Breast epithelium (tissue), 4 donors: ENCODE data around the gene HAGHL. TPM values are rescaled to one million over a fixed set of nuclear protein-coding genes. Genes with fewer than 3 reads are reported as not detected.

Source experiments
- DNase-seq, 2 donors: peaks; one replicate each; pipeline ENCODE4 v3.0.0-alpha.2; 2019; ENCODE audit warnings: low spot score in 2 of 2
- H3K27ac ChIP-seq, 2 donors: fragments of 200-600 bp; sonication (generic) in 1 of 2; one replicate each; pipeline ENCODE4 v1.5.1; 2016 to 2019; ENCODE audit warnings: mild to moderate bottlenecking in 1 of 2
- H3K27me3 ChIP-seq, 2 donors: fragments of 200-600 bp; sonication (generic) in 1 of 2; one replicate each; pipeline versions ENCODE4 v1.5.1 to v1.6.0; 2017 to 2019; ENCODE audit warnings: control low read depth in 1 of 2, mild to moderate bottlenecking in 1 of 2
- H3K36me3 ChIP-seq: fragments of 200-600 bp; one replicate; pipeline ENCODE4 v1.5.1; 2019
- H3K4me1 ChIP-seq, 2 donors: fragments of 200-600 bp; sonication (generic); one replicate each; pipeline ENCODE4 v1.5.1; 2016 to 2019; ENCODE audit warnings: control low read depth in 1 of 2
- H3K4me3 ChIP-seq, 3 donors: fragments of 200-600 bp; sonication (generic); 1 replicate in 2 of 3; 2 replicates in 1 of 3; pipeline ENCODE4 v1.5.1; 2016 to 2019; ENCODE audit warnings: mild to moderate bottlenecking in 3 of 3, moderate library complexity in 2 of 3
- H3K9me3 ChIP-seq, 2 donors: fragments of 200-600 bp; sonication (generic) in 1 of 2; one replicate each; pipeline ENCODE4 v1.5.1; 2016 to 2019; ENCODE audit warnings: control low read depth in 1 of 2
- POLR2A ChIP-seq: fragments of 450-650 bp; IDR thresholded peaks from one replicate; pipeline ENCODE4 v1.6.1; 2016; ENCODE audit warnings: antibody characterized with exemption, mild to moderate bottlenecking, moderate library complexity
- POLR2AphosphoS5 ChIP-seq, 3 donors: sonication (generic); formaldehyde crosslinking; IDR thresholded peaks; one replicate each; pipeline ENCODE4 v1.6.1; 2017; ENCODE audit warnings: antibody characterized with exemption in 3 of 3
- intact Hi-C: fragments of 100-400 bp; cut with DNase I; formaldehyde crosslinking; loops from one replicate; pipeline ENCODE4 v1.15.1; 2023; ENCODE audit warnings: low total_unique reads
- total RNA-seq, 3 donors: library from RNA; depleted of rRNA; stranded (reverse); fragments of >200 nt; gene quantifications; one replicate each; pipeline ENCODE4 v1.1.0, GENCODE V29; 2016
- TF ChIP-seq, protein P1 (sequence below), 3 donors: fragments of 450-650 bp; IDR thresholded peaks; one replicate each; pipeline ENCODE4 v1.5.1; 2016 to 2017; ENCODE audit warnings: antibody characterized with exemption in 3 of 3, mild to moderate bottlenecking in 3 of 3, moderate library complexity in 3 of 3

The HAGHL gene
- total RNA-seq, 3 donors from 2014 or later, result 4.3 to 7.5 (median 5.1) TPM

DNA sequence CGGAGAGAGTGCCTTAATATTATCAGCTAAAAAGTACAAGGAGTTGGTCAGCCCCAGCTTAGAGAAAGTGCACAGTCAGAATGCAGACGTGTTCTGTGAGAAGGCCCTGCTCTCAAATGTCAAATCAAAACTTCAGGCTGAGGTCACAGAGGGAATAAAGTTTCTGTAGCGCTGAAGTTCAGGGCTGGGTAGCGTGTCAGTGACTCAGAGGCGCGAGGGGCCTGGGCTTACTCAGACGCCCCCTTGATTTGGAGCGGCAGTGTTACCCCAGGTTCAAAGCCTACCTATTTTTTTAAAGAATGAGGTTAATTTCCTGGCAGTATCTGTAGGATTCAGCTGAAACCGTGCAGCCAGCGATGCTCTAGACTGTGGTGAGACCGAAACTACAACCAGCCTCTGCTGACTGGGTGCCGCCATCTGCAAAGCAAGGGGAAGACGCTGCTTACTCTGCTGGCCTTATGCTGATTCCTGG is 9.1 kb downstream of the HAGHL start:
- H3K4me1 ChIP-seq, result peaks cover 0 to 7% of the 10 kb centered on the region in 2 donors
- H3K9me3 ChIP-seq, result no peaks in the 10 kb centered on the region
- H3K27me3 ChIP-seq, result no peaks in the 10 kb centered on the region
- no peak for DNase-seq
- no peaks in the 10 kb centered on the region for H3K36me3 ChIP-seq
- TF ChIP-seq POLR2AphosphoS5 (IDR thresholded peaks at IDR 0.05), result no peak
- TF ChIP-seq POLR2A, result no peak
- TF ChIP-seq, protein P1, sequence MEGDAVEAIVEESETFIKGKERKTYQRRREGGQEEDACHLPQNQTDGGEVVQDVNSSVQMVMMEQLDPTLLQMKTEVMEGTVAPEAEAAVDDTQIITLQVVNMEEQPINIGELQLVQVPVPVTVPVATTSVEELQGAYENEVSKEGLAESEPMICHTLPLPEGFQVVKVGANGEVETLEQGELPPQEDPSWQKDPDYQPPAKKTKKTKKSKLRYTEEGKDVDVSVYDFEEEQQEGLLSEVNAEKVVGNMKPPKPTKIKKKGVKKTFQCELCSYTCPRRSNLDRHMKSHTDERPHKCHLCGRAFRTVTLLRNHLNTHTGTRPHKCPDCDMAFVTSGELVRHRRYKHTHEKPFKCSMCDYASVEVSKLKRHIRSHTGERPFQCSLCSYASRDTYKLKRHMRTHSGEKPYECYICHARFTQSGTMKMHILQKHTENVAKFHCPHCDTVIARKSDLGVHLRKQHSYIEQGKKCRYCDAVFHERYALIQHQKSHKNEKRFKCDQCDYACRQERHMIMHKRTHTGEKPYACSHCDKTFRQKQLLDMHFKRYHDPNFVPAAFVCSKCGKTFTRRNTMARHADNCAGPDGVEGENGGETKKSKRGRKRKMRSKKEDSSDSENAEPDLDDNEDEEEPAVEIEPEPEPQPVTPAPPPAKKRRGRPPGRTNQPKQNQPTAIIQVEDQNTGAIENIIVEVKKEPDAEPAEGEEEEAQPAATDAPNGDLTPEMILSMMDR (IDR thresholded peaks at IDR 0.05), result no peak
- no peak overlapping the region for H3K27ac ChIP-seq
- intact Hi-C loops, result no loop called here
- no peak overlapping the region for H3K4me3 ChIP-seq

DNA sequence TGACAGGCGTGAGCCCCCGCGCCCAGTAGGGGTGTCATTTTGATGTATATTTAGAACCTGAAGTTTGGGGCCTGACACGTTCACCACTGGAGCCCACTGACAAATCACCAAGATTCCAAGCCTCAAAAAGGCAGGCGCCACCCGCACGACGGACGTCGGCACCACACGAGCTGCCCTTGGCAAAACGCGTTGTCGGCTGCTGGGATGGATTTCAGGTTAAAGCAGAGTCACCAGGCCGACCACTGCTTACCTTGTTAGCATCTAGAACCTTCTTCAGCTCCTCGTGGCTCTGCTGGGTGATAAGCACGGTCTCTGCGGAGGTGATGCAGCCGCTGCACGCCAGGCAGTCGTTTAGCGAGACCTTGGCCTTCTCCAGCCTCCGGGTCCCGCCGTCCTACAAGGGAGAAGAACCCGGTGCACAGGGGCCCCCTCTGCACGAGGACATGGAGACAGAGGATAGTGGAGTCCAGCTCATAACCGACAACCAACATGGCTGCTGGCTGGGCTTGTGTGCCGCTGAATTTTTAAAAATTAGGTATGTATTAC is 10.1 kb downstream of the HAGHL start:
- Histone ChIP-seq H3K4me1 (peaks cover 0 to 7% of the 10 kb centered on the region in 2 donors), H3K27me3 (no peaks in the 10 kb centered on the region), H3K27ac (no peak overlapping the region), H3K9me3 (no peaks in the 10 kb centered on the region), H3K4me3 (no peak overlapping the region), H3K36me3 (no peaks in the 10 kb centered on the region)
- no peak for DNase-seq
- TF ChIP-seq POLR2AphosphoS5 (IDR thresholded peaks at IDR 0.05), result no peak
- TF ChIP-seq, protein P1 (IDR thresholded peaks at IDR 0.05), result no peak
- TF ChIP-seq POLR2A, result no peak
- intact Hi-C loops, result no loop called here

DNA sequence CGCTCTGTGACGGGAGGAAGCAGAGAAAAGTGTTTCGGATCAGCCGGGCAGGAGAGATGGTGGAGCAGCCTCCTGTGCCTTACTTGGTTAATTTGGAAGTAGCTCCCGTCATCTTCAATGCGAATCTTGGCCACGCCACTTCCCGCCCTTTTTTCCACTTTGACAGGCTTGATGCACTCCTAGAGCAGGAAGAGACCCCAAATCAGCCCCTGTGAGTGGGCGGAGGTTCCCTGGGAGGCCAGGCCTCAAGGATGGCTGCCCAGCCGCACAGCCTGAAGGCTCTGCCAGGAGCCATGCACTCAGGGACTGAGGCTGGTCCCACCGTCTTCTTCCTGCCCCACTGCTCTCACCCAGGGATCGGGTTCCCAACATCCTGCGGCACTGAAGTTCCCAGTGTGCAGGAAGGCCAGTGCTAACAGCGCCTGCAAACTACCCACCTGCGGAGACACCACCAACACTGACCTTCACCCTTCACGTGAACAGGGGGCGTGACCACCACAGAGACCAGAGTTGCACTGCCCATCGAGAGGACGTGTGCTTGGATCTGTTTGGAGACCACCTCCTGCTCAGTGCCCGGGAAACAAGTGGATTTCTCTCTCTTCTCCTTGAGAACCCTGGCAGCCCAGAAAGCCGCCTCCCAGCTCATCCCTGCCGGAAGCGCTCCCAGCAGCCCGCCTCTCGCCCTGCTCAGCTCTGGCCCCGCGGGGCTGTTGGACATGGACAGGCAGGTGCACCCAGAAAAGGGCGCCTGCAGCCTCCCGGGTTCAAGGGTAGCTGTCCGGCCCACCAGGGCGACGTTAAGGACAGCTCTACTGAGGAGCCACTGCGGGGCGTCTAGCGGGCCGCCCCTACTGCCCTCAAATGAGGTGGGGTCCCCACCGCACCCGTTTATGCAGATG is 12.9 kb downstream of the HAGHL start:
- no peak for DNase-seq
- no peaks in the 10 kb centered on the region for H3K36me3 ChIP-seq
- no peaks in the 10 kb centered on the region for H3K9me3 ChIP-seq
- H3K27me3 ChIP-seq, result no peaks in the 10 kb centered on the region
- no peak for TF ChIP-seq POLR2A
- no peak for TF ChIP-seq POLR2AphosphoS5 (IDR thresholded peaks at IDR 0.05)
- TF ChIP-seq, protein P1 (IDR thresholded peaks at IDR 0.05), result no peak
- peaks cover 0 to 7% of the 10 kb centered on the region in 2 donors for H3K4me1 ChIP-seq
- intact Hi-C loops, result no loop called here
- H3K4me3 ChIP-seq, result peak overlapping the region; percentile 66 to 92 (median 83)
- peak overlapping the region in 1 of 2 donors; percentile 85 for H3K27ac ChIP-seq

DNA sequence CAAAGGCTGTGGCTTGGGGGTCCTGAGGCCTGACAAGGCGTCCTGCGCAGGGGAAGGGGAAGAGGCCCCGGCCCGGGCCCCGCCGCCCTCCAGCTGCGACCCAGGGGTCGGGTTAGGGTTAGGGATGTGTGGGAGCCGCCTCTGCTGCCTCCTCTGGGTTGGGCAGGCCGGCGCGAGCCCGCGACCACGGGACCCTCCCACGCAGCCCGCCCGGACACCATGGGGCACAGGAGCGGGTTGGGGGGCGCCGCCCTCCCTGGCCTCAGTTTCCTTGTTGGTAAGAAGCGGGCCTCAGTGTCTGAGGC is 13.5 kb downstream of the HAGHL start:
- H3K9me3 ChIP-seq, result no peaks in the 10 kb centered on the region
- DNase-seq, result no peak
- intact Hi-C loops, result no loop called here
- TF ChIP-seq, protein P1 (IDR thresholded peaks at IDR 0.05), result no peak
- TF ChIP-seq POLR2AphosphoS5 (IDR thresholded peaks at IDR 0.05) (no peak), POLR2A (no peak)
- peak overlapping the region; percentile 66 to 92 (median 83) for H3K4me3 ChIP-seq
- peaks cover 0 to 7% of the 10 kb centered on the region in 2 donors for H3K4me1 ChIP-seq
- H3K36me3 ChIP-seq, result no peaks in the 10 kb centered on the region
- H3K27ac ChIP-seq, result peak overlapping the region; percentile 84 to 85
- H3K27me3 ChIP-seq, result no peaks in the 10 kb centered on the region
